ENCODE results near the gene TRAF1. TPM values are rescaled to one million over a fixed set of nuclear protein-coding genes. Genes with fewer than 3 reads are reported as not detected.

TRAF1 gene
- total RNA-seq, 1 experiment from 2014 or later = 1.6 TPM

GRCh38 chr9:120918931-120919842, 7.4 kb downstream of the TRAF1 start:
- DNase-seq = no peak
- Mint-ChIP-seq H3K4me3 (ENCODE audit: low read depth, unreplicated experiment) (no peak overlapping the region), H3K4me1 (ENCODE audit: low read depth, unreplicated experiment) (no peaks in the 10 kb centered on the region), H3K27ac (ENCODE audit: unreplicated experiment) (no peak overlapping the region), H3K9me3 (ENCODE audit: low read depth, unreplicated experiment) (no peaks in the 10 kb centered on the region), H3K36me3 (ENCODE audit: insufficient read depth, unreplicated experiment) (no peaks in the 10 kb centered on the region), H3K27me3 (ENCODE audit: unreplicated experiment) (no peaks in the 10 kb centered on the region)
- CTCF ChIA-PET = interaction anchor here (0.6 kb wide), 1 partner anchor 149 kb away, joined by 3 read pairs; no protein-coding TSS in a partner anchor
- intact Hi-C loops (cut with micrococcal nuclease; ENCODE audit: unreplicated experiment) = no loop called here
- BruUV-seq (replicated peaks) = no TSS peak
- TF ChIP-seq, protein P1, sequence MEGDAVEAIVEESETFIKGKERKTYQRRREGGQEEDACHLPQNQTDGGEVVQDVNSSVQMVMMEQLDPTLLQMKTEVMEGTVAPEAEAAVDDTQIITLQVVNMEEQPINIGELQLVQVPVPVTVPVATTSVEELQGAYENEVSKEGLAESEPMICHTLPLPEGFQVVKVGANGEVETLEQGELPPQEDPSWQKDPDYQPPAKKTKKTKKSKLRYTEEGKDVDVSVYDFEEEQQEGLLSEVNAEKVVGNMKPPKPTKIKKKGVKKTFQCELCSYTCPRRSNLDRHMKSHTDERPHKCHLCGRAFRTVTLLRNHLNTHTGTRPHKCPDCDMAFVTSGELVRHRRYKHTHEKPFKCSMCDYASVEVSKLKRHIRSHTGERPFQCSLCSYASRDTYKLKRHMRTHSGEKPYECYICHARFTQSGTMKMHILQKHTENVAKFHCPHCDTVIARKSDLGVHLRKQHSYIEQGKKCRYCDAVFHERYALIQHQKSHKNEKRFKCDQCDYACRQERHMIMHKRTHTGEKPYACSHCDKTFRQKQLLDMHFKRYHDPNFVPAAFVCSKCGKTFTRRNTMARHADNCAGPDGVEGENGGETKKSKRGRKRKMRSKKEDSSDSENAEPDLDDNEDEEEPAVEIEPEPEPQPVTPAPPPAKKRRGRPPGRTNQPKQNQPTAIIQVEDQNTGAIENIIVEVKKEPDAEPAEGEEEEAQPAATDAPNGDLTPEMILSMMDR (IDR thresholded peaks at IDR 0.05; ENCODE audit: unreplicated experiment) = no peak

GRCh38 chr9:120917929-120918762, 8.4 kb downstream of the TRAF1 start:
- CTCF ChIA-PET = no interaction called here

DNA sequence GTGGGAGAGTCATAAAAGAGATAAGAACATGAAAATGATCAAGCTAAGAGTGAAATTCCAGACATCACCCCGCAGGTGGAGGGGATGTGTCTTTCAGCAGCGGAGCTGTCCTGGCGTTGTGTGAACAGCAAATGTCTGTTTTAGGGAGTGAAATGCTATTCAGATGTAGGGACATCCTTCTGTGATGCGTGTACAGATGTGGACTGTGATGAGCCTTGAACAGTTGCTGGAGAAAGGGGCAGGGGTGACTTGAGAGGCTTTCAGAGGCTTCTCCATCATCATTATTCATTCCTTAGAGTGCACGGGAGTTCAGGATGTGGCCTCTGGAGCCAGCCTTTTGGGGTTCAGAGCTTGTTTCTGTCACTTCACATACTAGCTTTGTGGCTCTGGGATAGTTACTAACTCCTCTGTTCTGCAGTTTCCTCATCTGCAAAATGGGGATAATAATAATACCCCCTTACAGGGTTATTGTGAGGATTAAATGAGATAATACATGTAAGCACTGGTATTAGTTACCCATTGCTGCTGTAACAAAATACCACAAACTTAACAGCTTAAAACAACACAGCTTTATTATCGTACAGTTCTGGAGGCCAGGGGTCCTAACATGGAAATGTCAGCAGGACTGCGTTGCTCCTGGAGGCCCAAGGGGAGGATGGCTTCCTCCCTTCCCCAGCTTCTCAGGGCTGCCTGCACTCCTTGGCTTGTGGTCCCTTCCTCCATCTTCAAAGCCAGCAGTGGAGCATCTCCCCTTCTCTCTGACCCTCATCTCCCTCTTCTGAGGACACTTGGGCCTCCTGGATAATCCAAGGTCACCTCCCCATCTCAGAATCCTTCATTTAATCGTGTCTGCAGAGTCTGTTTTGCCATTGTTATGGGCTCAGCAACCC, 9.4 kb downstream of the TRAF1 start:
- CTCF ChIA-PET = no interaction called here
- no peaks in the 10 kb centered on the region for H3K9me3 Mint-ChIP-seq (ENCODE audit: low read depth, unreplicated experiment)
- no peaks in the 10 kb centered on the region for H3K4me1 Mint-ChIP-seq (ENCODE audit: low read depth, unreplicated experiment)
- no TSS peak for BruUV-seq (replicated peaks)
- no peaks in the 10 kb centered on the region for H3K36me3 Mint-ChIP-seq (ENCODE audit: insufficient read depth, unreplicated experiment)
- intact Hi-C loops (cut with micrococcal nuclease; ENCODE audit: unreplicated experiment) = no loop called here
- no peaks in the 10 kb centered on the region for H3K27me3 Mint-ChIP-seq (ENCODE audit: unreplicated experiment)
- no peak overlapping the region for H3K27ac Mint-ChIP-seq (ENCODE audit: unreplicated experiment)
- TF ChIP-seq, protein P1 (IDR thresholded peaks at IDR 0.05; ENCODE audit: unreplicated experiment) = no peak
- DNase-seq = no peak
- no peak overlapping the region for H3K4me3 Mint-ChIP-seq (ENCODE audit: low read depth, unreplicated experiment)

More at GRCh38 chr9:120917929-120918762, 8.4 kb downstream of the TRAF1 start:
- H3K4me3 Mint-ChIP-seq (ENCODE audit: low read depth, unreplicated experiment) = no peak overlapping the region
- no peaks in the 10 kb centered on the region for H3K27me3 Mint-ChIP-seq (ENCODE audit: unreplicated experiment)
- no peaks in the 10 kb centered on the region for H3K4me1 Mint-ChIP-seq (ENCODE audit: low read depth, unreplicated experiment)
- H3K27ac Mint-ChIP-seq (ENCODE audit: unreplicated experiment) = no peak overlapping the region
- H3K36me3 Mint-ChIP-seq (ENCODE audit: insufficient read depth, unreplicated experiment) = no peaks in the 10 kb centered on the region
- no peak for DNase-seq
- BruUV-seq (replicated peaks) = no TSS peak
- intact Hi-C loops (cut with micrococcal nuclease; ENCODE audit: unreplicated experiment) = no loop called here
- TF ChIP-seq, protein P1 (IDR thresholded peaks at IDR 0.05; ENCODE audit: unreplicated experiment) = no peak
- no peaks in the 10 kb centered on the region for H3K9me3 Mint-ChIP-seq (ENCODE audit: low read depth, unreplicated experiment)

DNA sequence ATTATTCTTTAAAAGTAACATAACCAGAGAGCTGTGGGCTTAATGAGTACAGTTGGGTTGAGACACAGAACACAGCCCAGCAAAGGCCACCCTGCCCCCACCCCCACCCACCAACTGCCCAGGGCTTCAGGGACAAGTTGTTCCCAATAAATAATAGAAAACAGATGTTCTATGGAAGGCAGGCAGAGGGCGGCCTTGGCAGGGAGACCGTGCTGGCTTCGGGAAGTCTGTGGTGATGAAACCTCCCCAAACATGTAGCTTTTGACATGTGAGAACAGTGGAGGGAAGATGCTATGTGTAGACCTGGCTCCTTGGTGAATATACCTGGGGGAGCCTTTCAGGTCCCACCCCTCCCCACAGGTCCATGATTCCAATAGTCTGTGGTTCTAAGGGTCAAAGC, 10.0 kb downstream of the TRAF1 start:
- Mint-ChIP-seq H3K4me3 (ENCODE audit: low read depth, unreplicated experiment) (no peak overlapping the region), H3K36me3 (ENCODE audit: insufficient read depth, unreplicated experiment) (no peaks in the 10 kb centered on the region), H3K27ac (ENCODE audit: unreplicated experiment) (no peak overlapping the region), H3K27me3 (ENCODE audit: unreplicated experiment) (no peaks in the 10 kb centered on the region), H3K4me1 (ENCODE audit: low read depth, unreplicated experiment) (no peaks in the 10 kb centered on the region), H3K9me3 (ENCODE audit: low read depth, unreplicated experiment) (no peaks in the 10 kb centered on the region)
- CTCF ChIA-PET = interaction anchor here (0.5 kb wide), 1 partner anchor 1003 kb away, joined by 3 read pairs; no protein-coding TSS in a partner anchor
- no TSS peak for BruUV-seq (replicated peaks)
- no peak for DNase-seq
- TF ChIP-seq, protein P1 (IDR thresholded peaks at IDR 0.05; ENCODE audit: unreplicated experiment) = no peak
- intact Hi-C loops (cut with micrococcal nuclease; ENCODE audit: unreplicated experiment) = no loop called here

All from Calu3 (cell line).